DND-41 (cell line): ENCODE measurements around the gene PPP1R12C.

Experiments
- CTCF ChIP-seq: IDR thresholded peaks from 2 replicates; pipeline ENCODE4 v1.5.1; 2012; ENCODE audit warnings: borderline replicate concordance, low read length, moderate library complexity, mild to moderate bottlenecking; ENCODE audit not compliant: poor library complexity, severe bottlenecking; ENCODE audit errors: extremely low read depth
- EZH2 ChIP-seq: IDR thresholded peaks from 3 replicates; pipeline ENCODE4 v1.6.1; 2012; ENCODE audit warnings: borderline replicate concordance, low read depth, mild to moderate bottlenecking, moderate library complexity, low read length, inconsistent platforms; ENCODE audit not compliant: severe bottlenecking

- TF ChIP-seq CTCF (no peak), EZH2 (no peak)
These were observed 30.5 kb downstream of the PPP1R12C start for GRCh38 chr19:55086730-55087541.
